OCI-LY3 (cell line): ENCODE results near the gene PAK1.

Experiments
- EZH2phosphoT487 ChIP-seq: fragments of 200-600 bp; shearing (Covaris generic); IDR thresholded peaks from 2 replicates; pipeline ENCODE4 v1.6.1; 2018; ENCODE audit warnings: antibody characterized with exemption, mixed run types, low read depth
- TF ChIP-seq, protein P1 (sequence below): fragments of 200-600, 300-600 bp; sonication (generic); IDR thresholded peaks from 2 replicates; pipeline ENCODE4 v1.5.1; 2014; ENCODE audit warnings: antibody characterized with exemption, low read length, low read depth

DNA sequence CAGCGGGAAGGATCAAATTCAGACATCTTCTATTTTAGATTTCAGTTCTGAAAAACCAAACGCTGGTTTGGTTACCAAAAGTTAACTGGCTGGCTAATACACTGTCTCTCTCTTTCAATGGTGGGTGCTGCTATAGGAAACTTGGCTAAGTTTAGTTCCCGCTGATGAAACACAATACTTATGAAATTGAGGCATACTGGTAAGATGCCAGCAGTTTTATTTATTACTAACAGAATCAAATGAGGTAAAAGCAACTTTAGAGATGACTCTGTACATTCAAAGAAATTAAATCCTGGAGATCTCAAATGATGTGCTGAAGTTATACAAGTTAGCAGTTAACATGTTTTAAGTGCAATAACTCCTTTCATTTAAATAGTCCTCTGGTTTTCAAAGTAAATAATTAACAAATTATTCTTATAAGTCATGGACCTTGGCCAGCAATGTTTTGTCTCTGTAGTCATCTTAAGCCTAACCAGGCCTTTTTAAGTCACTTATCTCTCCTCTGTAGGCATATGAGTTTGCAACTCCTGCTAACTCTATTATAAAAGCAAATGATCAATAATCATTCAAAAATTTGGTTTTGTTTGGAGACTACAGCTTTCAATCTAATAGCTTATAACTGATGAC lies 54.8 kb downstream of the PAK1 start:
- TF ChIP-seq, protein P1, sequence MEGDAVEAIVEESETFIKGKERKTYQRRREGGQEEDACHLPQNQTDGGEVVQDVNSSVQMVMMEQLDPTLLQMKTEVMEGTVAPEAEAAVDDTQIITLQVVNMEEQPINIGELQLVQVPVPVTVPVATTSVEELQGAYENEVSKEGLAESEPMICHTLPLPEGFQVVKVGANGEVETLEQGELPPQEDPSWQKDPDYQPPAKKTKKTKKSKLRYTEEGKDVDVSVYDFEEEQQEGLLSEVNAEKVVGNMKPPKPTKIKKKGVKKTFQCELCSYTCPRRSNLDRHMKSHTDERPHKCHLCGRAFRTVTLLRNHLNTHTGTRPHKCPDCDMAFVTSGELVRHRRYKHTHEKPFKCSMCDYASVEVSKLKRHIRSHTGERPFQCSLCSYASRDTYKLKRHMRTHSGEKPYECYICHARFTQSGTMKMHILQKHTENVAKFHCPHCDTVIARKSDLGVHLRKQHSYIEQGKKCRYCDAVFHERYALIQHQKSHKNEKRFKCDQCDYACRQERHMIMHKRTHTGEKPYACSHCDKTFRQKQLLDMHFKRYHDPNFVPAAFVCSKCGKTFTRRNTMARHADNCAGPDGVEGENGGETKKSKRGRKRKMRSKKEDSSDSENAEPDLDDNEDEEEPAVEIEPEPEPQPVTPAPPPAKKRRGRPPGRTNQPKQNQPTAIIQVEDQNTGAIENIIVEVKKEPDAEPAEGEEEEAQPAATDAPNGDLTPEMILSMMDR: no peak
- no peak for TF ChIP-seq EZH2phosphoT487
